Spinal cord (tissue), 10 donors: ENCODE data around the gene SEC31A. TPM values are rescaled to one million over a fixed set of nuclear protein-coding genes. Genes with fewer than 3 reads are reported as not detected.
"Not testable (repeated sequence)": the region's sequence is repeated elsewhere in the genome, so short reads cannot be mapped to it uniquely, and the experiment has no call there.

ENCODE experiments used
- DNase-seq, 6 donors: peaks; one replicate each; pipeline versions ENCODE4 v3.0.0 to v3.0.0-alpha.2; 2013 to 2015; ENCODE audit warnings: low spot score in 6 of 6, low read depth in 4 of 6
- H3K27ac ChIP-seq: one replicate; pipeline ENCODE4 v1.5.1; 2013; ENCODE audit warnings: low read depth, low read length, control low read depth
- H3K27me3 ChIP-seq: one replicate; pipeline ENCODE4 v1.6.1; 2013; ENCODE audit warnings: low read length; ENCODE audit not compliant: control insufficient read depth, insufficient read depth
- H3K36me3 ChIP-seq: one replicate; pipeline ENCODE4 v1.6.1; 2013; ENCODE audit warnings: low read length; ENCODE audit not compliant: control insufficient read depth, insufficient read depth
- H3K4me1 ChIP-seq: one replicate; pipeline ENCODE4 v1.6.1; 2013; ENCODE audit warnings: low read length; ENCODE audit not compliant: control insufficient read depth, insufficient read depth
- H3K4me3 ChIP-seq: one replicate; pipeline ENCODE4 v1.5.1; 2013; ENCODE audit warnings: low read depth, low read length, control low read depth
- H3K9me3 ChIP-seq: one replicate; pipeline ENCODE4 v1.6.1; 2013; ENCODE audit warnings: low read length; ENCODE audit not compliant: control insufficient read depth, insufficient read depth
- WGBS: methylation state at CpG from one replicate; pipeline ENCODE4 v1.1.5; 2013; ENCODE audit warnings: missing lambda C conversion rate; ENCODE audit not compliant: insufficient coverage; 5-methylcytosine and 5-hydroxymethylcytosine counted together
- polyA plus RNA-seq, 2 donors: library from polyadenylated mRNA; unstranded; fragments of 120-200 nt; gene quantifications; one replicate each; pipeline ENCODE4 v1.2.1, GENCODE V29; 2013; ENCODE audit not compliant: insufficient read length in 2 of 2
- total RNA-seq, 2 donors: library from RNA; depleted of rRNA in 1 of 2; stranded (reverse); fragments of 120-200 nt in 1 of 2; fragments of >200 nt in 1 of 2; gene quantifications; one replicate each; pipeline versions ENCODE4 v1.2.3 to v1.2.4, GENCODE V29; 2013 to 2014
- donor health status: healthy.

Gene SEC31A
- total and polyA plus RNA-seq, 4 donors = 121 to 177 (median 151) TPM

DNA sequence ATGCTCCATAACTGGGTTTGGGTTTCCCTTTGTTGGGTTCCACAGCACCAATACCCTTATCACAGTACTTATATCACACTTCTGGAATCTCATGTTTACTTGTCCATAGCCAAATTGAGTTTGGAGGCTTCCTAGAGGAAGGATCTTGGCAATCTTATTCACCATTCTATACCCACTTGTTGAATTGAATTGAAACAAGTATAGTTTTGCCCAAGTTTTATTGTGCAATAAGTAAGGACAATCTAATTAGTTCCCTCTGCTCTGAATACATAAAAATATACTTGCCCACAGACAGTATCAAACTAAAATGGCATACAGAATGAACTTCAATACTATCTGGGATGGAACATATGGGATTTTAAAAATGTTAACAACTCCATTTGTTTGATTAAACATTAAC is 40.3 kb downstream of the SEC31A start:
- no peak overlapping the region for H3K27ac ChIP-seq
- H3K4me1 ChIP-seq = no peaks in the 10 kb centered on the region
- H3K9me3 ChIP-seq = no peaks in the 10 kb centered on the region
- H3K27me3 ChIP-seq = no peaks in the 10 kb centered on the region
- no peak overlapping the region for H3K4me3 ChIP-seq
- DNase-seq = no peak
- H3K36me3 ChIP-seq = peaks cover 19% of the 10 kb centered on the region

DNA sequence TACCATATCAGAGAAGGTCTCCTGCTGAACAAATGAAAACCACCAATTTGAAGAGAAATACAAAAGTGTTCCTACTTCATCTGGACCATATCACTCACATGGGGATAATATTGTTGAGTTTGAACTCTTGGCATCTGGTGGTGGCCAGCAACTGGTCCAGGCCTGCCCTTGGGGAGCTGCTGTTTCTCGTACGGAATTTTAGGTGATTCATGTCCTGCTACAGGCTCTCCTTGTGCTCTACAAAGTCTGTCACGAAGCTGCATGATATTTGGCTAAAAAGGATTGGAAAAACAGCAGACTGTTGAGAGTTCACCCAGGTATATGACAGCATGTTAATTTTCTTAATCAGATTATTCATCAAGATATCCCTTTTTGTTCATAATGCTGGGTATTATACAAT is 42.2 kb downstream of the SEC31A start:
- no peak for DNase-seq
- H3K4me1 ChIP-seq = no peaks in the 10 kb centered on the region
- no peaks in the 10 kb centered on the region for H3K9me3 ChIP-seq
- H3K27me3 ChIP-seq = no peaks in the 10 kb centered on the region
- no peak overlapping the region for H3K27ac ChIP-seq
- no peak overlapping the region for H3K4me3 ChIP-seq
- H3K36me3 ChIP-seq = peaks cover 15% of the 10 kb centered on the region
- no CpG with 5 or more reads among the region's 3 CpGs for WGBS

DNA sequence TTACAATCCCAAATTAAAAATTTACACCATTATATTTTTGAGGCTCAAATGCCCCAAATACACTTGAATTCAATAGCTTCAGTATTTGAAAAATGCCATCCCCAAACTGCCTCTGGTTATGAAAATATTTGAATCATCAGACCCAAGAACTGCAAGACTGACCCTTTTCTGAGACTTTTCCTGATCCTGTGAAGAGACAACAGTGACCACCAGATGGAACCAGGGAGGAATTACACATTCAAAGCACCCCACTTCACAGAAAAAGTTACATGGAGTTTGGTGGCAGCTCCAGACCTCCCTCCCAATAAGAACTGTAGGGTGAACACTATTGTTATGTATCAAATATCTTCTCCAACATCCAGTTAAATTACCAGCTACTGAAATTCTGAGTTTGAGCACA is 48.4 kb downstream of the SEC31A start:
- H3K4me3 ChIP-seq = no peak overlapping the region
- no peaks in the 10 kb centered on the region for H3K27me3 ChIP-seq
- peak in 3 of 6 donors; percentile 4 to 7 (median 6) for DNase-seq
- no peak overlapping the region for H3K27ac ChIP-seq
- H3K9me3 ChIP-seq = no peaks in the 10 kb centered on the region
- peaks cover 23% of the 10 kb centered on the region for H3K36me3 ChIP-seq
- H3K4me1 ChIP-seq = no peaks in the 10 kb centered on the region

DNA sequence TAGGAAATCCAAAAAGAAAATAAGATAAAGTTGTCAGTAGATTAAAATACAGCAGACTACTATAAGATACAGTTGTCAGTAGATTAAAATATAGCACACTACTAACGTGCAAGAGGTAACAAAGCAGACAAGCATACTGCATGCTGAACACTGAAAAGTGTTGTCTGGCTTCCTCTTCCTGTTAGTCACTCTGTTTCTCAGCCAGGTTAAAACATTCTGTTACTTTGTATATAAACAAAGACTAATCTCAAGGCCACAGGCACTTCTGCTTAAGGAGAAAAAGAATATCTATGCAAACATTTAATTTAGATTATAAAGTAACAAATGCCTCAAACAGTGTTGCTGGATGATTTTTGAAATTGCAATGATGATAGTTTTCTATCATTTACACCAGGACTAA is 51.3 kb downstream of the SEC31A start:
- WGBS = no CpG with 5 or more reads among the region's 1 CpG
- no peak overlapping the region for H3K27ac ChIP-seq
- no peak for DNase-seq

DNA sequence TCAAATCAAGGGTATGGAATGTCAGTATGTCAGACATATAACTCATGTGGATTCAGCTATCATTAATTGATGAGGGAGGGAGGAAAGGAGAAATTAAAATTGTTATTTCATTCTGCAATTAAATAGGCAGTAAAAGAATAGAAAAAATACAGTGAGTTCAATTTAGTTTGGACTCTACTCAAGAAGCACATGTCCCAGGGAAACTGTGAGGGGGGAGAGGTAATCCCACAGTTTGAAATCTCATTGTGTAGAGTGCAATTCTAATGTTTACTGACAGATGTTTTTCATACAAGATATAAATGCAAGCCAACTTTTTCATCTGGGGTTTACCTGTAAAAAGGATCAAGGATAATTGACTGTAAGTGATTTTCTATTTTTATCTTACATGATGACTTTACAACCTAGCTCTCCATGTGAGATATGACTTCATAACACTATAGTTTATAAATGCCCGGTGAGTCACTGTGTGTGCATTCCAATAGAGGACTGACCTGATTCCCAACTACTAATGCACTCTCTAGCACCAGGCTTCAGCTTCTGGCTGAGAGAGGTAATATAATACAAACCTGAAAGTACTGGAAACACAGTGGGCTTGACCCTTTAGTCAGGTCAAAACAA is 57.1 kb downstream of the SEC31A start:
- Histone ChIP-seq H3K27ac (no peak overlapping the region), H3K36me3 (peaks cover 4% of the 10 kb centered on the region), H3K27me3 (no peaks in the 10 kb centered on the region), H3K4me1 (no peaks in the 10 kb centered on the region), H3K9me3 (no peaks in the 10 kb centered on the region), H3K4me3 (no peak overlapping the region)
- DNase-seq = no peak
- no CpG with 5 or more reads among the region's 1 CpG for WGBS

More for the DNA sequence above, 51.3 kb downstream of the SEC31A start:
- Histone ChIP-seq H3K36me3 (peaks cover 21% of the 10 kb centered on the region), H3K9me3 (no peaks in the 10 kb centered on the region), H3K4me3 (no peak overlapping the region), H3K27me3 (no peaks in the 10 kb centered on the region), H3K4me1 (no peaks in the 10 kb centered on the region)

DNA sequence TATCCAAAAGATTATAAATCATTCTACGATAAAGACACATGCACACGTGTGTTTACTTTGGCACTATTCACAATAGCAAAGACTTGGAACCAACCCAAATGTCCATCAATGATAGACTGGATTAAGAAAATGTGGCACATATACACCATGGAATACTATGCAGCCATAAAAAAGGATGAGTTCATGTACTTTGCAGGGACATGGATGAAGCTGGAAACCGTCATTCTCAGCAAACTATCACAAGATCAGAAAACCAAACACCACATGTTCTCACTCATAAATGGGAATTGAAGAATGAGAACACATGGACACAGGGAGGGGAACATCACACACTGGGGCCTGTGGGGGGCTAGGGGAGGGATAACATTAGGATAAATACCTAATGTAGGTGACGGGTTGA is 57.9 kb downstream of the SEC31A start:
- not testable (repeated sequence) for H3K4me1 ChIP-seq, H3K4me3 ChIP-seq, H3K27ac ChIP-seq, H3K27me3 ChIP-seq, H3K36me3 ChIP-seq, H3K9me3 ChIP-seq, DNase-seq
- WGBS = no CpG with 5 or more reads among the region's 4 CpGs

DNA sequence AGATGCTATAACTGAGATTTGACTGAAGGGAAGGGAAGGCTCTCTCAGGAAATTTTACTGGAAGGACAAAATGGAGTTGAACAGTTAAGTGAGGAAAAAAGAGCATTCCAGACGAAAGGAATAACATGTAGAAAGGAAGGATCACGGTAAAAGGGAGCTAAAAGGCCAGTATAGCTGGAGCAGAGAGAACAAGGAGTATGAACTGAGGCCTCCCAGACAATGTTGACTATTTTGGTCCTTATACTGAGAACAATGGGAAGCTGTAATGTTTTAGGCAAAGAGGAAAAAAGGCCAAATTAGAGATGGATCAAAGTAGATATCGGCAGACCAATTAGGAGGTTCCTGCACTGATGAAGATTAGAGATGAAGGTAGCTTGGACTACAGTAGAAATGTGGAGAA is 65.5 kb downstream of the SEC31A start:
- no peak overlapping the region for H3K27ac ChIP-seq
- no peaks in the 10 kb centered on the region for H3K9me3 ChIP-seq
- WGBS = 85% methylated on average over 3 of the region's 3 CpGs
- H3K4me3 ChIP-seq = no peak overlapping the region
- H3K4me1 ChIP-seq = no peaks in the 10 kb centered on the region
- peaks cover 49% of the 10 kb centered on the region for H3K36me3 ChIP-seq
- no peak for DNase-seq
- H3K27me3 ChIP-seq = no peaks in the 10 kb centered on the region

DNA sequence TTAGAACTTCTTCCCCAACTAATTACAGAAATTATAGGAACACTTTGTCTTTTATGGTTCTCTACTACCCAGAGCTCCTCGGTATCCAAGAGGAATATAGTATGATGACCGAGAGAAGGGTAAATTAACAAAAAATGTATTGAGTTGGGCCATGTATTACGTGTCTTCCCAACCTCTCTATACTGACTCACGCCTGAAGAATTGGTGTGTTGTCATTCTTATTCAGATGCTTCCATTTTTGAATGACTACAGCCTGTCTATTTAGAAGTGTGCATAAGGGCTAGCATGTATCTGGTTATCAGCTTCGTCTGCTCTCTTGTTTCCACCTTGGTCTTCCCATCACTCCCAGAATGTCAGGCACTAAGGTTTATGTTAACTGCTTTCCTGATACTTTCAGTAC is 67.9 kb downstream of the SEC31A start:
- Histone ChIP-seq H3K27me3 (no peaks in the 10 kb centered on the region), H3K4me1 (no peaks in the 10 kb centered on the region), H3K4me3 (no peak overlapping the region), H3K9me3 (no peaks in the 10 kb centered on the region), H3K27ac (no peak overlapping the region), H3K36me3 (peaks cover 50% of the 10 kb centered on the region)
- WGBS = 67% methylated on average over 1 of the region's 5 CpGs
- DNase-seq = no peak

DNA sequence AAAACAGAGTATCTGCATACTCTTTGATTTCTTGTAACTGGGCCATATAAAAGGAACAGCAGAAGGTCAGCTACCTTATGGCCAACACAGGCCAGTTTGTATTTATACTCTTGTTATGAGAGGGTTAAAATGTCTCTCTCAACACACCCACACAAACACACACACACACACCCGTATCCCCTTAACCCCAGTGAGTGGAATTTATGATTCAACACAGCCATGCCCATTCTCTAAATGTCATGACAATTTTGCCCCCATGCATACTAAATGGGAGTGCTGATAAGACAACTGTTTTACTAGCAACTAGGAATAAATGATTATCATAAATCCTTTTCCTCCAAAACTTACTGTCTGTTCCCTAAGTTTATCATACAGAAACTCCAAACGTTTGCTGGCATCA is 70.3 kb downstream of the SEC31A start:
- WGBS = no CpG with 5 or more reads among the region's 2 CpGs
- no peak overlapping the region for H3K27ac ChIP-seq
- H3K9me3 ChIP-seq = no peaks in the 10 kb centered on the region
- no peaks in the 10 kb centered on the region for H3K27me3 ChIP-seq
- H3K36me3 ChIP-seq = peaks cover 47% of the 10 kb centered on the region
- DNase-seq = no peak
- no peaks in the 10 kb centered on the region for H3K4me1 ChIP-seq
- H3K4me3 ChIP-seq = no peak overlapping the region

DNA sequence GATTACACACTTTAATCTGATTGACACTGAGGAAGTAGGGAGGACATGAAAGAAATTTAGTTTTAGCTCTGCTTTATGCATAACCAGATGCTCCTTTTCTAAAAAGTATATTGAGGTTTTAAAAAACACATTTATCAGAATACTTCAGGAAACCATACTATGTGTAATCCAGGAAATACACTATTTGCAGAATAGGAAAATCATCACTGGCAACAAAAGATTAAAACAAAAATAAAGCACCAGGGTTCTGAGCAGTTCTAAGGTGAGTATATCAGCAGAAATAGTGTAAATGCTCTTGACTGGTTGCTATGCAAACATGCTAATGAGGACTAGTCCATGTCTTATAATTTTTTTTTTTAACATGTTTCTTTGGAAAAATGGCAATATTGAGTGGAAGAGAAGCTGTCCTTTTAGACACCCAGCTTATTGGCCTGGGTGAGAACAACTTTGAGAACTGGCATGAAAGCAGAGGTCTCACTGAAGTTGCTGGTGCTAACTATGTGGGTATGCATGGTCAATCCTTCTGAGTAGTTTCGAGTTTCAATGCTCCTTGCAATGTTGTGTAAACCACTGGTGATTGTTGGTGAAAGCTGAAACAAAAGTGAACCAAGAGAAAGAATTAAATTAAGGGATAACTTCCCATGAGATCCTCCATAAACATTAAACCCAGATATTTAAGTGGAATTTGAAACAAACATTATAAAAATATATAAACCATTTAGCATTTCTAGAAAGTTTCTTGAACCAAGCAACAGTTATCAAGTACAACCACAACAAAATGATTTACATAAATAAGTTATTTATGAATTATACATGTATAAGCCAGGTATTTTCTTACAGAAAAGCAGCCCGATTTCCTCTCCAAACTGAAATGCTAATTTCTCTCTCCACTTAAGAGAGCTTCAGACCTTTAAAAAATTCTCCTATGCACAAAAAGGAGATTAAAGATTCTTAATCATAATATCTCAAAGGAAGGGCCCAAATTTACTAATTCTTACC is 72.0 kb downstream of the SEC31A start:
- no peak for DNase-seq
- Histone ChIP-seq H3K4me3 (no peak overlapping the region), H3K4me1 (no peaks in the 10 kb centered on the region), H3K27ac (no peak overlapping the region), H3K27me3 (no peaks in the 10 kb centered on the region), H3K36me3 (peaks cover 41% of the 10 kb centered on the region), H3K9me3 (no peaks in the 10 kb centered on the region)
- WGBS = no CpG with 5 or more reads among the region's 2 CpGs
